Mesendoderm (in vitro differentiated cells): Measurements from ENCODE around the gene CMKLR1.
A peak's percentile ranks its signal among the peaks of the same experiment; 100 is the strongest.

Experiments used
- DNase-seq: peaks from one replicate; pipeline ENCODE4 v3.0.0; 2013
- H2AK5ac ChIP-seq: 2 replicates; pipeline ENCODE4 v1.6.1; 2013; ENCODE audit warnings: low read length, inconsistent platforms
- H2BK120ac ChIP-seq: 2 replicates; pipeline ENCODE4 v1.6.1; 2013; ENCODE audit warnings: low read depth, mild to moderate bottlenecking, low read length, moderate library complexity, mixed read lengths
- H2BK15ac ChIP-seq: replicated peaks from 2 replicates; pipeline ENCODE4 v1.6.1; 2013; ENCODE audit warnings: low read depth, mild to moderate bottlenecking, moderate library complexity
- H2BK5ac ChIP-seq: 2 replicates; pipeline ENCODE4 v1.6.1; 2013; ENCODE audit warnings: low read length, inconsistent platforms
- H3K18ac ChIP-seq: 2 replicates; pipeline ENCODE4 v1.6.1; 2013; ENCODE audit warnings: mild to moderate bottlenecking, low read length, mixed read lengths
- H3K23ac ChIP-seq: one replicate; pipeline ENCODE4 v1.6.1; 2013; ENCODE audit warnings: low read length
- H3K27ac ChIP-seq: 2 replicates; pipeline ENCODE4 v1.5.1; 2013; ENCODE audit warnings: low read depth, mild to moderate bottlenecking, inconsistent platforms, low read length, moderate library complexity
- H3K27me3 ChIP-seq: 2 replicates; pipeline ENCODE4 v1.6.1; 2013; ENCODE audit warnings: low read length, control low read depth, mild to moderate bottlenecking, inconsistent platforms; ENCODE audit not compliant: insufficient read depth, poor library complexity
- H3K36me3 ChIP-seq: 2 replicates; pipeline ENCODE4 v1.6.1; 2013; ENCODE audit warnings: low read length, inconsistent platforms; ENCODE audit not compliant: control insufficient read depth, insufficient read depth
- H3K4ac ChIP-seq: one replicate; pipeline ENCODE4 v1.6.1; 2013; ENCODE audit warnings: low read depth, mild to moderate bottlenecking, low read length, moderate library complexity
- H3K4me1 ChIP-seq: 2 replicates; pipeline ENCODE4 v1.6.1; 2013; ENCODE audit warnings: low read depth, low read length, inconsistent platforms; ENCODE audit not compliant: control insufficient read depth
- H3K4me2 ChIP-seq: 2 replicates; pipeline ENCODE4 v1.6.1; 2013; ENCODE audit warnings: low read length
- H3K4me3 ChIP-seq: 2 replicates; pipeline ENCODE4 v1.5.1; 2013; ENCODE audit warnings: mild to moderate bottlenecking, low read length
- H3K56ac ChIP-seq: one replicate; pipeline ENCODE4 v1.6.1; 2013; ENCODE audit warnings: low read length
- H3K79me1 ChIP-seq: 2 replicates; pipeline ENCODE4 v1.6.1; 2013; ENCODE audit warnings: low read length, inconsistent platforms
- H3K79me2 ChIP-seq: 2 replicates; pipeline ENCODE4 v1.6.1; 2013; ENCODE audit warnings: mild to moderate bottlenecking, low read length; ENCODE audit not compliant: control insufficient read depth, insufficient read depth
- H3K9ac ChIP-seq: 2 replicates; pipeline ENCODE4 v1.6.1; 2013; ENCODE audit warnings: low read length, inconsistent platforms
- H4K5ac ChIP-seq: one replicate; pipeline ENCODE4 v1.6.1; 2013; ENCODE audit warnings: low read length
- H4K8ac ChIP-seq: one replicate; pipeline ENCODE4 v1.6.1; 2013; ENCODE audit warnings: low read depth, mild to moderate bottlenecking, control low read depth, low read length, moderate library complexity
- WGBS: extraction: QIAGEN DNeasy Blood & Tissue Kit; methylation state at CpG from one replicate; pipeline ENCODE4 v1.1.7; 2013; ENCODE audit warnings: low lambda C conversion rate, missing lambda C conversion rate; ENCODE audit not compliant: insufficient coverage; ENCODE audit errors: extremely low coverage; 5-methylcytosine and 5-hydroxymethylcytosine counted together

Gene CMKLR1

GRCh38 chr12:108380382-108380781, 41.3 kb upstream of the CMKLR1 start:
- Histone ChIP-seq H3K27ac (no peak overlapping the region), H3K23ac (no peak overlapping the region), H4K5ac (no peak overlapping the region), H2BK5ac (no peak overlapping the region), H3K79me1 (no peaks in the 10 kb centered on the region), H2BK120ac (no peak overlapping the region), H3K4ac (no peak overlapping the region), H4K8ac (no peak overlapping the region), H3K4me2 (no peak overlapping the region), H2AK5ac (no peak overlapping the region), H2BK15ac (no peak overlapping the region), H3K36me3 (no peaks in the 10 kb centered on the region), H3K18ac (no peak overlapping the region), H3K4me1 (no peaks in the 10 kb centered on the region), H3K56ac (no peak overlapping the region), H3K79me2 (no peaks in the 10 kb centered on the region), H3K9ac (no peak overlapping the region), H3K4me3 (no peak overlapping the region), H3K27me3 (no peaks in the 10 kb centered on the region)
- DNase-seq = no peak

- Histone ChIP-seq H3K9ac (no peak overlapping the region), H3K27me3 (no peaks in the 10 kb centered on the region), H3K36me3 (no peaks in the 10 kb centered on the region), H2BK120ac (no peak overlapping the region), H3K4me2 (no peak overlapping the region), H3K79me1 (no peaks in the 10 kb centered on the region), H3K79me2 (no peaks in the 10 kb centered on the region), H3K18ac (no peak overlapping the region), H4K8ac (no peak overlapping the region), H2AK5ac (no peak overlapping the region), H3K27ac (no peak overlapping the region), H3K4me1 (no peaks in the 10 kb centered on the region), H3K4me3 (no peak overlapping the region), H2BK5ac (no peak overlapping the region), H3K56ac (no peak overlapping the region), H2BK15ac (no peak overlapping the region), H4K5ac (no peak overlapping the region), H3K4ac (no peak overlapping the region), H3K23ac (no peak overlapping the region)
- no CpG with 5 or more reads among the region's 4 CpGs for WGBS
- DNase-seq = no peak
These were observed 40.7 kb upstream of the CMKLR1 start for GRCh38 chr12:108379823-108380222.

- Histone ChIP-seq H3K23ac (no peak overlapping the region), H3K4me2 (no peak overlapping the region), H3K79me2 (no peaks in the 10 kb centered on the region), H3K56ac (no peak overlapping the region), H2AK5ac (no peak overlapping the region), H2BK15ac (no peak overlapping the region), H4K5ac (no peak overlapping the region), H3K79me1 (no peaks in the 10 kb centered on the region), H2BK5ac (no peak overlapping the region), H2BK120ac (no peak overlapping the region), H3K18ac (no peak overlapping the region), H3K27me3 (no peaks in the 10 kb centered on the region), H3K9ac (no peak overlapping the region), H3K27ac (no peak overlapping the region), H3K4ac (no peak overlapping the region), H3K4me1 (no peaks in the 10 kb centered on the region), H4K8ac (no peak overlapping the region), H3K4me3 (no peak overlapping the region), H3K36me3 (no peaks in the 10 kb centered on the region)
- WGBS = no CpG with 5 or more reads among the region's 3 CpGs
- no peak for DNase-seq
These were observed 39.8 kb upstream of the CMKLR1 start for GRCh38 chr12:108378926-108379325.

DNA sequence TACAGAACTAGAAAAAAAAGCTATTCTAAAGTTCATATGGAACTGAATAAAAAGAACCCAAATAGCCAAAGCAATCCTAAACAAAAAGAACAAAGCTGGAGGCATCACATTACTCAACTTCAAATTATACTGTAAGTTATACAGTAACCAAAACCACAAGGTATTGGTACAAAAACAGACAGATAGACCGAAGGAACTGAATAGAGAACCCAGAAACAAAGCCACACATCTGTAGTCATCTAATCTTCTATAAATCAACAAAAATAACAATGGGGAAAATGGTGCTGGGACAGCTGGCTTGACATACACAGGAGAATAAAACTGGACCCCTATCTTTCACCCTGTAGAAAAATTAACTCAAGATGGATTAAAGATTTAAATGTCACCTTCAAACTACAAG, 38.1 kb upstream of the CMKLR1 start:
- Histone ChIP-seq H3K27ac (no peak overlapping the region), H3K23ac (no peak overlapping the region), H4K8ac (no peak overlapping the region), H2AK5ac (no peak overlapping the region), H3K56ac (no peak overlapping the region), H2BK15ac (no peak overlapping the region), H3K36me3 (no peaks in the 10 kb centered on the region), H3K27me3 (no peaks in the 10 kb centered on the region), H3K4ac (no peak overlapping the region), H3K4me1 (no peaks in the 10 kb centered on the region), H3K18ac (no peak overlapping the region), H4K5ac (no peak overlapping the region), H3K79me1 (no peaks in the 10 kb centered on the region), H3K4me3 (no peak overlapping the region), H3K79me2 (no peaks in the 10 kb centered on the region), H2BK120ac (no peak overlapping the region), H2BK5ac (no peak overlapping the region), H3K9ac (no peak overlapping the region), H3K4me2 (no peak overlapping the region)
- no CpG with 5 or more reads among the region's 1 CpG for WGBS
- no peak for DNase-seq

DNA sequence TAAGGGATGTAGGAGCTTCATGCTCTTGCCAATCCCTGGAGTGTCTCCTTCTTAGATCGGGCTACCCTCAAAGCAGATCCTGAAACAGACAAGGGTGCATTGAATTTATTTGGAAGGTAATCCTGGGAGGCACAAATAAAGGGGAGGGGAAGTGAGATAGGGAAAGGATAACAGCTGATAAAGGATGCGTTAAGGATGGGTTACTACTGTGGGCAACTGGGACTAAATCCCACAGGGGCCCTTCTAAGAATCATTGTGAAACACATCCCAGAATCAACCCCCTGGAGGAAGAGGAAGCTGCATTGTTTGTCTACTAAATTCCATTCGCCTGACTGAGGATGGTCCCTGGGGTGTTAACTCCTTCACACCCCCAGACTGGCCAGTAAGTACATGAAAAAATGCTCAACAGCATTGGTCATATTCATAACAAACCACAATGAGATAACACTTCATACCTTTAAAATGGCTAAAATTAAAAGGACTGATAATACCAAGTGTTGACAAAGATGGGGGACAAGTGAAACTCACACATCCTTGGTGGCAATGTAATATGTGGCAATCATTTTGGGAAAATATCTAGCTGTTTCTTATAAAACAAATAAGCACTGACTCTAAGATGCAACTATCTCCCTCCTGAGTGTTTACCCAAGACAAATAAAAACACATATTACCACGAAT, 37.0 kb upstream of the CMKLR1 start:
- Histone ChIP-seq H3K79me2 (no peaks in the 10 kb centered on the region), H3K27me3 (no peaks in the 10 kb centered on the region), H3K18ac (no peak overlapping the region), H3K4me1 (no peaks in the 10 kb centered on the region), H3K23ac (no peak overlapping the region), H3K4ac (no peak overlapping the region), H3K9ac (no peak overlapping the region), H3K4me2 (no peak overlapping the region), H3K36me3 (no peaks in the 10 kb centered on the region), H2AK5ac (no peak overlapping the region), H3K27ac (no peak overlapping the region), H4K5ac (no peak overlapping the region), H3K56ac (no peak overlapping the region), H2BK120ac (no peak overlapping the region), H3K4me3 (no peak overlapping the region), H2BK5ac (no peak overlapping the region), H3K79me1 (no peaks in the 10 kb centered on the region), H2BK15ac (no peak overlapping the region), H4K8ac (no peak overlapping the region)
- WGBS = no CpG with 5 or more reads among the region's 4 CpGs
- DNase-seq = peak; percentile 78

DNA sequence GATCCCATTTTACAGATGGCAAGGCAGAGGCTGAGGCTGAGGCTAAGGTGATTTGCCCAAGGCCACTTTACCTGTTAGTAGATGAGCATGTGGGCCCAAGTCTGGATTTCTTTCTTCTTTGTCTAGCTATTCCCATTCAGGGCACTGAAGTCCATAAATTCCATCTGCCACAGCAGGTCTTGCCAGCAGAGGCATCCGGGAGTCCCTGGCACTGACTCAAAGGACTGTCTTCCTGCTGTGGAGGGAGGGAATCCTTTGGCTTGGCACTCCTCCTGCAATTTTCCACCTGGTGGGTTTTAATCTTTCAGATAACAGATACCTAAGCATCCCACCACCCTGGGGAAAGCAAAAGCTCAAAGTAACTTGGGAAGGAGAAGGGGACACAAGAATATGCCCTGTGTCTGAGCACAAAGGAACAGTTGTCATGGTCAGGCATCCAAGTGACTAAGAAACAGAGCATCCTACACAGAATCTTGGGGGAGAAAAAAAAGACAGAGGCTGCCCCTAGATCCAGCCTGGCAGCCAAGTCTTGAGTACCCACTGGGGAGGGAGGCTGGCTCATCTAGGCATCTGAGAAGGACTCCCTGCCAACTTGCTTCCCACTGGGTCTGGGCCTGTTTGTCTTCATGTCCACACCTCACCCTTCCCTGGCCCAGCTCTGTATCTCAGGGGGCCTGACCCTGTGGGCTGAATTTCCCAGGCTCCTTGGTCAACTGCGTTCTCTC, 35.6 kb upstream of the CMKLR1 start:
- no peak overlapping the region for H3K4me2 ChIP-seq
- H3K36me3 ChIP-seq = no peaks in the 10 kb centered on the region
- H3K79me2 ChIP-seq = no peaks in the 10 kb centered on the region
- H3K79me1 ChIP-seq = no peaks in the 10 kb centered on the region
- no peak overlapping the region for H4K8ac ChIP-seq
- H3K27ac ChIP-seq = no peak overlapping the region
- H3K9ac ChIP-seq = no peak overlapping the region
- H3K4ac ChIP-seq = peak overlapping the region; percentile 48
- no CpG with 5 or more reads among the region's 2 CpGs for WGBS
- H3K23ac ChIP-seq = no peak overlapping the region
- H4K5ac ChIP-seq = no peak overlapping the region
- H3K18ac ChIP-seq = no peak overlapping the region
- no peak overlapping the region for H2AK5ac ChIP-seq
- H2BK15ac ChIP-seq = no peak overlapping the region
- no peak overlapping the region for H3K4me3 ChIP-seq
- no peak for DNase-seq
- no peak overlapping the region for H2BK120ac ChIP-seq
- no peak overlapping the region for H3K56ac ChIP-seq
- H3K4me1 ChIP-seq = no peaks in the 10 kb centered on the region
- H2BK5ac ChIP-seq = no peak overlapping the region
- H3K27me3 ChIP-seq = no peaks in the 10 kb centered on the region
